Measurements from ENCODE around the gene SMARCAL1. TPM values are rescaled to one million over a fixed set of nuclear protein-coding genes. Genes with fewer than 3 reads are reported as not detected.
A peak's percentile ranks its signal among the peaks of the same experiment; 100 is the strongest.

The SMARCAL1 gene
- total and polyA plus RNA-seq, 2 of the 13 experiments (the other 11 are each of a cell fraction or from before 2014, with no cell fraction given): 12.7 to 21.3 TPM

DNA sequence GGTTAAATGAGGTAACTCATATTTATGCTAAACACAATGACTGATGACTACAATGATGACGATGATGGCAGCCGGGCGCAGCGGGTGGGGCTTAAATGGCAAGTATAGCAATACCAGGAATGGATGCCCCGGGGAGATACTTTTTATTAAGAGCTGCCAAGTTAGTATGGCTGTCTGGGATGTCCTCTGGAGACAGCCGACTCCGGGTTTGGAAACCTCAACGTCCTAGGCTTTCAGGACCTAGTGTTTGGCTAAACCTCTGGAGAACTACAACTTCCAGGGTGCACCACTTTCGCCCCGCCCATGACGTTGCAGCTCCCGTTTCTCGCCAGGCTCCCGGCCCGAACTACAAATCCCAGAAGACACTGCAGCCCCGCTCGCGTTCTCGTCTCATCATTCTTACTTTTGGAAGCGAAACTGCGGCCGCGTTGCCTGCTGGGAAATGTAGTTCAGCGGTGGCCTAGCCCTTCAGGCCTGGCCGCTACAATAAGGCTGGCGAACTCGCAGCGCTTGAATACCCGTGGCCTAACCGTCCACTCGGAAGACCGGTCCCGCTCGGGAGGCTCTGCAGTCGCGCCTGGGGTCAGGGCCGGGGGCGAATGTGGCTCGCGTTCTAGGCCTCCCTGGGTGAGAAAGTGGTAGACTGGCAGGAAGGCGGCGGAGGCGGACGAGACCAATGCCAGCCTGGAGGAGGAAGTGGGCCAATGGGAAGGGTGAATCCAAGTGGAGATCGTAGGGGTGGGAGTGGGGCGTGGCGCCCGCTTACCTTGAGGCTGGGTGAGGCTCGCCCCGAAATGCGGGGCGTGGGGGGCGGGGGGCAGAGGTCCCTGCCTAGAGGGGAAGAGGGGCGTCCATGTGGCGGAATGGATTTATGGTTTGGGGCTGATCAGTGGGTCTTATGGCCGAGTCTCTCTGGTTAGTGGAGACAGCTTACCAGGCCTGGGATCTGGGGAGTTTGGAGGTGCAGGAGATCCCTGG lies at the start of gene SMARCAL1 (continued):
- TF ChIP-seq, protein P1, sequence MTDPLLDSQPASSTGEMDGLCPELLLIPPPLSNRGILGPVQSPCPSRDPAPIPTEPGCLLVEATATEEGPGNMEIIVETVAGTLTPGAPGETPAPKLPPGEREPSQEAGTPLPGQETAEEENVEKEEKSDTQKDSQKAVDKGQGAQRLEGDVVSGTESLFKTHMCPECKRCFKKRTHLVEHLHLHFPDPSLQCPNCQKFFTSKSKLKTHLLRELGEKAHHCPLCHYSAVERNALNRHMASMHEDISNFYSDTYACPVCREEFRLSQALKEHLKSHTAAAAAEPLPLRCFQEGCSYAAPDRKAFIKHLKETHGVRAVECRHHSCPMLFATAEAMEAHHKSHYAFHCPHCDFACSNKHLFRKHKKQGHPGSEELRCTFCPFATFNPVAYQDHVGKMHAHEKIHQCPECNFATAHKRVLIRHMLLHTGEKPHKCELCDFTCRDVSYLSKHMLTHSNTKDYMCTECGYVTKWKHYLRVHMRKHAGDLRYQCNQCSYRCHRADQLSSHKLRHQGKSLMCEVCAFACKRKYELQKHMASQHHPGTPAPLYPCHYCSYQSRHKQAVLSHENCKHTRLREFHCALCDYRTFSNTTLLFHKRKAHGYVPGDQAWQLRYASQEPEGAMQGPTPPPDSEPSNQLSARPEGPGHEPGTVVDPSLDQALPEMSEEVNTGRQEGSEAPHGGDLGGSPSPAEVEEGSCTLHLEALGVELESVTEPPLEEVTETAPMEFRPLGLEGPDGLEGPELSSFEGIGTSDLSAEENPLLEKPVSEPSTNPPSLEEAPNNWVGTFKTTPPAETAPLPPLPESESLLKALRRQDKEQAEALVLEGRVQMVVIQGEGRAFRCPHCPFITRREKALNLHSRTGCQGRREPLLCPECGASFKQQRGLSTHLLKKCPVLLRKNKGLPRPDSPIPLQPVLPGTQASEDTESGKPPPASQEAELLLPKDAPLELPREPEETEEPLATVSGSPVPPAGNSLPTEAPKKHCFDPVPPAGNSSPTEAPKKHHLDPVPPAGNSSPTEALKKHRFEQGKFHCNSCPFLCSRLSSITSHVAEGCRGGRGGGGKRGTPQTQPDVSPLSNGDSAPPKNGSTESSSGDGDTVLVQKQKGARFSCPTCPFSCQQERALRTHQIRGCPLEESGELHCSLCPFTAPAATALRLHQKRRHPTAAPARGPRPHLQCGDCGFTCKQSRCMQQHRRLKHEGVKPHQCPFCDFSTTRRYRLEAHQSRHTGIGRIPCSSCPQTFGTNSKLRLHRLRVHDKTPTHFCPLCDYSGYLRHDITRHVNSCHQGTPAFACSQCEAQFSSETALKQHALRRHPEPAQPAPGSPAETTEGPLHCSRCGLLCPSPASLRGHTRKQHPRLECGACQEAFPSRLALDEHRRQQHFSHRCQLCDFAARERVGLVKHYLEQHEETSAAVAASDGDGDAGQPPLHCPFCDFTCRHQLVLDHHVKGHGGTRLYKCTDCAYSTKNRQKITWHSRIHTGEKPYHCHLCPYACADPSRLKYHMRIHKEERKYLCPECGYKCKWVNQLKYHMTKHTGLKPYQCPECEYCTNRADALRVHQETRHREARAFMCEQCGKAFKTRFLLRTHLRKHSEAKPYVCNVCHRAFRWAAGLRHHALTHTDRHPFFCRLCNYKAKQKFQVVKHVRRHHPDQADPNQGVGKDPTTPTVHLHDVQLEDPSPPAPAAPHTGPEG (CRISPR knock-in tag; IDR thresholded peaks at IDR 0.05): peak; percentile 83; the same call in 1 of the 2 replicates
- TF ChIP-seq ZNF251 (CRISPR knock-in tag; IDR thresholded peaks at IDR 0.05): no peak
- 0 out of 2 replicates have a peak, but pooled peaks have one; percentile 9 for TF ChIP-seq ZNF761 (CRISPR knock-in tag; conservative IDR thresholded peaks at IDR 0.05)
- TF ChIP-seq, protein P2, sequence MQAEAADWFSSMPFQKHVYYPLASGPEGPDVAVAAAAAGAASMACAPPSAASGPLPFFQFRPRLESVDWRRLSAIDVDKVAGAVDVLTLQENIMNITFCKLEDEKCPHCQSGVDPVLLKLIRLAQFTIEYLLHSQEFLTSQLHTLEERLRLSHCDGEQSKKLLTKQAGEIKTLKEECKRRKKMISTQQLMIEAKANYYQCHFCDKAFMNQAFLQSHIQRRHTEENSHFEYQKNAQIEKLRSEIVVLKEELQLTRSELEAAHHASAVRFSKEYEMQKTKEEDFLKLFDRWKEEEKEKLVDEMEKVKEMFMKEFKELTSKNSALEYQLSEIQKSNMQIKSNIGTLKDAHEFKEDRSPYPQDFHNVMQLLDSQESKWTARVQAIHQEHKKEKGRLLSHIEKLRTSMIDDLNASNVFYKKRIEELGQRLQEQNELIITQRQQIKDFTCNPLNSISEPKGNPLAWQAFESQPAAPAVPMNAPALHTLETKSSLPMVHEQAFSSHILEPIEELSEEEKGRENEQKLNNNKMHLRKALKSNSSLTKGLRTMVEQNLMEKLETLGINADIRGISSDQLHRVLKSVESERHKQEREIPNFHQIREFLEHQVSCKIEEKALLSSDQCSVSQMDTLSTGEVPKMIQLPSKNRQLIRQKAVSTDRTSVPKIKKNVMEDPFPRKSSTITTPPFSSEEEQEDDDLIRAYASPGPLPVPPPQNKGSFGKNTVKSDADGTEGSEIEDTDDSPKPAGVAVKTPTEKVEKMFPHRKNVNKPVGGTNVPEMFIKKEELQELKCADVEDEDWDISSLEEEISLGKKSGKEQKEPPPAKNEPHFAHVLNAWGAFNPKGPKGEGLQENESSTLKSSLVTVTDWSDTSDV (CRISPR knock-in tag; IDR thresholded peaks at IDR 0.05): peak; percentile 99
- TF ChIP-seq, protein P3, sequence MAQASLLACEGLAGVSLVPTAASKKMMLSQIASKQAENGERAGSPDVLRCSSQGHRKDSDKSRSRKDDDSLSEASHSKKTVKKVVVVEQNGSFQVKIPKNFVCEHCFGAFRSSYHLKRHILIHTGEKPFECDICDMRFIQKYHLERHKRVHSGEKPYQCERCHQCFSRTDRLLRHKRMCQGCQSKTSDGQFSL (CRISPR knock-in tag; IDR thresholded peaks at IDR 0.05): no peak
- TF ChIP-seq, protein P4, sequence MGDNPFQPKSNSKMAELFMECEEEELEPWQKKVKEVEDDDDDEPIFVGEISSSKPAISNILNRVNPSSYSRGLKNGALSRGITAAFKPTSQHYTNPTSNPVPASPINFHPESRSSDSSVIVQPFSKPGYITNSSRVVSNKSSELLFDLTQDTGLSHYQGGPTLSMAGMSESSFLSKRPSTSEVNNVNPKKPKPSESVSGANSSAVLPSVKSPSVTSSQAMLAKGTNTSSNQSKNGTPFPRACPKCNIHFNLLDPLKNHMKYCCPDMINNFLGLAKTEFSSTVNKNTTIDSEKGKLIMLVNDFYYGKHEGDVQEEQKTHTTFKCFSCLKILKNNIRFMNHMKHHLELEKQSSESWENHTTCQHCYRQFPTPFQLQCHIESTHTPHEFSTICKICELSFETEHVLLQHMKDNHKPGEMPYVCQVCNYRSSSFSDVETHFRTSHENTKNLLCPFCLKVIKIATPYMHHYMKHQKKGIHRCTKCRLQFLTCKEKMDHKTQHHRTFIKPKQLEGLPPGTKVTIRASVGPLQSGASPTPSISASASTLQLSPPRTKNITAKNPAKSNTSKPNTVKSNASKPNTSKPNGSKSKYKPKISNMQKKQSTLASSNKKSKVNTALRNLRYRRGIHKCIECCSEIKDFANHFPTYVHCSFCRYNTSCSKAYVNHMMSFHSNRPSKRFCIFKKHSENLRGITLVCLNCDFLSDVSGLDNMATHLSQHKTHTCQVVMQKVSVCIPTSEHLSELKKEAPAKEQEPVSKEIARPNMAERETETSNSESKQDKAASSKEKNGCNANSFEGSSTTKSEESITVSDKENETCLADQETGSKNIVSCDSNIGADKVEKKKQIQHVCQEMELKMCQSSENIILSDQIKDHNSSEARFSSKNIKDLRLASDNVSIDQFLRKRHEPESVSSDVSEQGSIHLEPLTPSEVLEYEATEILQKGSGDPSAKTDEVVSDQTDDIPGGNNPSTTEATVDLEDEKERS (CRISPR knock-in tag; IDR thresholded peaks at IDR 0.05): peak; percentile 76; the same call in 1 of the 2 replicates
- peak; percentile 96; the same call in 1 of the 2 replicates for TF ChIP-seq AHR (CRISPR knock-in tag; IDR thresholded peaks at IDR 0.05)
- peak; percentile 93; the same call in 1 of the 2 replicates for TF ChIP-seq EED (CRISPR knock-in tag; IDR thresholded peaks at IDR 0.05)
- TF ChIP-seq, protein P5, sequence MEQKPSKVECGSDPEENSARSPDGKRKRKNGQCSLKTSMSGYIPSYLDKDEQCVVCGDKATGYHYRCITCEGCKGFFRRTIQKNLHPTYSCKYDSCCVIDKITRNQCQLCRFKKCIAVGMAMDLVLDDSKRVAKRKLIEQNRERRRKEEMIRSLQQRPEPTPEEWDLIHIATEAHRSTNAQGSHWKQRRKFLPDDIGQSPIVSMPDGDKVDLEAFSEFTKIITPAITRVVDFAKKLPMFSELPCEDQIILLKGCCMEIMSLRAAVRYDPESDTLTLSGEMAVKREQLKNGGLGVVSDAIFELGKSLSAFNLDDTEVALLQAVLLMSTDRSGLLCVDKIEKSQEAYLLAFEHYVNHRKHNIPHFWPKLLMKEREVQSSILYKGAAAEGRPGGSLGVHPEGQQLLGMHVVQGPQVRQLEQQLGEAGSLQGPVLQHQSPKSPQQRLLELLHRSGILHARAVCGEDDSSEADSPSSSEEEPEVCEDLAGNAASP (CRISPR knock-in tag; IDR thresholded peaks at IDR 0.05; ENCODE audit: borderline replicate concordance): peak; percentile 73
- 0 out of 2 replicates have a peak, but pooled peaks have one; percentile 45 for TF ChIP-seq ZNF816 (CRISPR knock-in tag; IDR thresholded peaks at IDR 0.05; ENCODE audit: borderline replicate concordance)
- TF ChIP-seq NPAS2 (CRISPR knock-in tag; IDR thresholded peaks at IDR 0.05; ENCODE audit: borderline replicate concordance): 0 out of 2 replicates have a peak, but pooled peaks have one; percentile 45
- TF ChIP-seq, protein P6, sequence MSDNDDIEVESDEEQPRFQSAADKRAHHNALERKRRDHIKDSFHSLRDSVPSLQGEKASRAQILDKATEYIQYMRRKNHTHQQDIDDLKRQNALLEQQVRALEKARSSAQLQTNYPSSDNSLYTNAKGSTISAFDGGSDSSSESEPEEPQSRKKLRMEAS (IDR thresholded peaks at IDR 0.05): peak; percentile 74; the same call in 1 of the 2 replicates
